ENCODE measurements around the gene TP63. TPM values are rescaled to one million over a fixed set of nuclear protein-coding genes. Genes with fewer than 3 reads are reported as not detected.

TP63 gene
- total RNA-seq, 1 experiment from 2014 or later, result not detected

DNA sequence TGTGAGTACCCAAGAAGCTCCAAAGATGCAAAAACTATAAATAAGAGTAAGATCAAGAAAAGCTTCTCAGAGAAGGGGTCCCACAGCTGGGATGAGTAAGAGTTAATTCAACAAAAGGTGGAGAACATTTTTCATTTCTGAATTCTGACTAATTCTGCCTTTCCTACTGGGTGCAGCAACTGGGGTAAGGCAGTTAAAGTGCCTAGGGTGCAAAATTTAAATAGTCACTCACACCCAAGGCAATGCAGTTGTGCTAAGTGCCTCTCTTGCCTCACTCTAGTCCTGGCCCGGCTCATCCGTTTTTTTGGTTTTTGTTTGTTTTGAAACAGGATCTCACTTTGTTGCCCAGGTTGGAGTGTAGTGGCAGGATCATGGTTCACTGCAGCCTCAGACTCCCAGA lies 240.2 kb downstream of the TP63 start:
- no peaks in the 10 kb centered on the region for H3K27me3 ChIP-seq (ENCODE audit: insufficient read depth, low read length)
- no peaks in the 10 kb centered on the region for H4K20me1 ChIP-seq (ENCODE audit: control insufficient read depth, insufficient read depth, insufficient read length)

More for the DNA sequence above, 240.2 kb downstream of the TP63 start:
- Histone ChIP-seq H3K79me1 (ENCODE audit: insufficient read depth, low read depth, low read length, poor library complexity, severe bottlenecking) (no peaks in the 10 kb centered on the region), H3K9ac (ENCODE audit: extremely low read depth, insufficient read length, low read length) (no peak overlapping the region), H3K23me2 (ENCODE audit: insufficient read length, low read depth, low read length, poor library complexity, severe bottlenecking) (no peaks in the 10 kb centered on the region), H3K4me1 (ENCODE audit: insufficient read depth, low read length) (no peaks in the 10 kb centered on the region), H3K27ac (ENCODE audit: insufficient read length, low read depth, low read length) (no peak overlapping the region), H3K79me2 (ENCODE audit: insufficient read depth, low read length) (no peaks in the 10 kb centered on the region), H2BK12ac (ENCODE audit: insufficient read length, low read depth, low read length) (no peak overlapping the region), H4K91ac (ENCODE audit: insufficient read length, low read depth, low read length) (no peak overlapping the region), H2BK5ac (ENCODE audit: insufficient read length, low read length) (no peak overlapping the region), H2BK15ac (ENCODE audit: low read depth, low read length) (no peak overlapping the region), H3K4me2 (ENCODE audit: insufficient read depth, insufficient read length, low read length) (no peak overlapping the region), H4K8ac (replicated peaks; ENCODE audit: insufficient read length, low read depth, low read length) (no peak overlapping the region), H4K5ac (ENCODE audit: insufficient read length, low read depth, low read length) (no peak overlapping the region), H3K23ac (ENCODE audit: insufficient read length, low read depth, low read length) (no peak overlapping the region), H2AFZ (ENCODE audit: low read length) (no peak overlapping the region), H3K9me3 (ENCODE audit: control insufficient read depth, low read depth, low read length) (no peaks in the 10 kb centered on the region), H3T11ph (ENCODE audit: low read length) (no peak overlapping the region), H2BK20ac (ENCODE audit: low read depth, low read length, poor library complexity, severe bottlenecking) (no peak overlapping the region), H3K56ac (ENCODE audit: insufficient read length, low read depth, low read length) (no peak overlapping the region), H2AK5ac (ENCODE audit: insufficient read length, low read length) (no peak overlapping the region), H3K18ac (ENCODE audit: insufficient read length, low read depth, low read length) (no peak overlapping the region), H3K4ac (ENCODE audit: low read depth, low read length) (no peak overlapping the region), H3K14ac (ENCODE audit: insufficient read depth, low read length) (no peak overlapping the region), H2BK120ac (ENCODE audit: low read depth, low read length, poor library complexity, severe bottlenecking) (no peak overlapping the region)
- DNase-seq, result no peak
- H3K9me3 Mint-ChIP-seq, result no peaks in the 10 kb centered on the region
- WGBS (ENCODE audit: extremely low coverage, insufficient read length, low lambda C conversion rate), result no CpG with 5 or more reads among the region's 2 CpGs
- H3K4me1 Mint-ChIP-seq, result peaks cover 2 to 6% of the 10 kb centered on the region in 2 experiments
- H3K36me3 Mint-ChIP-seq (ENCODE audit: insufficient read depth in 1 of 3, low read depth in 3 of 3), result no peaks in the 10 kb centered on the region
- no peak overlapping the region for H3K4me3 Mint-ChIP-seq
- no peaks in the 10 kb centered on the region for H3K27me3 Mint-ChIP-seq (ENCODE audit: low read depth)
- H3K27ac Mint-ChIP-seq, result no peak overlapping the region
- TF ChIP-seq, protein P1, sequence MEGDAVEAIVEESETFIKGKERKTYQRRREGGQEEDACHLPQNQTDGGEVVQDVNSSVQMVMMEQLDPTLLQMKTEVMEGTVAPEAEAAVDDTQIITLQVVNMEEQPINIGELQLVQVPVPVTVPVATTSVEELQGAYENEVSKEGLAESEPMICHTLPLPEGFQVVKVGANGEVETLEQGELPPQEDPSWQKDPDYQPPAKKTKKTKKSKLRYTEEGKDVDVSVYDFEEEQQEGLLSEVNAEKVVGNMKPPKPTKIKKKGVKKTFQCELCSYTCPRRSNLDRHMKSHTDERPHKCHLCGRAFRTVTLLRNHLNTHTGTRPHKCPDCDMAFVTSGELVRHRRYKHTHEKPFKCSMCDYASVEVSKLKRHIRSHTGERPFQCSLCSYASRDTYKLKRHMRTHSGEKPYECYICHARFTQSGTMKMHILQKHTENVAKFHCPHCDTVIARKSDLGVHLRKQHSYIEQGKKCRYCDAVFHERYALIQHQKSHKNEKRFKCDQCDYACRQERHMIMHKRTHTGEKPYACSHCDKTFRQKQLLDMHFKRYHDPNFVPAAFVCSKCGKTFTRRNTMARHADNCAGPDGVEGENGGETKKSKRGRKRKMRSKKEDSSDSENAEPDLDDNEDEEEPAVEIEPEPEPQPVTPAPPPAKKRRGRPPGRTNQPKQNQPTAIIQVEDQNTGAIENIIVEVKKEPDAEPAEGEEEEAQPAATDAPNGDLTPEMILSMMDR (conservative IDR thresholded peaks at IDR 0.05), result no peak

Data from H9 (cell line).